Prostate gland (tissue), 2 donors: ENCODE measurements around the gene RPS6KA3.

ENCODE experiments used
- CTCF ChIP-seq, 4 experiments: fragments of 200-600 bp in 2 of 4; fragments of 450-650 bp in 2 of 4; sonication (generic) in 2 of 4; IDR thresholded peaks; 1 replicate in 3 of 4; 2 replicates in 1 of 4; pipeline ENCODE4 v1.5.1; 2016 to 2019; ENCODE audit warnings: antibody characterized with exemption in 4 of 4, mild to moderate bottlenecking in 2 of 4, moderate library complexity in 2 of 4
- POLR2AphosphoS5 ChIP-seq: sonication (generic); formaldehyde crosslinking; IDR thresholded peaks from one replicate; pipeline ENCODE4 v1.6.1; 2017; ENCODE audit warnings: antibody characterized with exemption

- TF ChIP-seq CTCF (IDR thresholded peaks at IDR 0.05) (no peak), POLR2AphosphoS5 (no peak)
These were observed 40.0 kb upstream of the RPS6KA3 start for GRCh38 chrX:20306668-20307067.
